HEK293 (cell line): Measurements from ENCODE around the gene CD19.

Experiments
- CTCF ChIA-PET: fragments of 350-600 bp; formaldehyde crosslinking; extraction: SDS; loops from one replicate; lab custom pipeline; 2021; ENCODE audit warnings: antibody characterized with exemption; lab: Yijun Ruan, JAX
- POLR2A ChIA-PET: fragments of 300-600 bp; formaldehyde crosslinking; extraction: SDS; loops from one replicate; lab custom pipeline; 2020; ENCODE audit warnings: antibody characterized with exemption, inconsistent platforms; lab: Yijun Ruan, JAX
- H3K27ac ChIP-seq: fragments of 200-500 bp; sonication (Bioruptor generic); 2 replicates; pipeline ENCODE4 v1.5.1; 2014; ENCODE audit warnings: low read depth, low read length, control low read depth, inconsistent platforms; ENCODE audit errors: extremely low read depth
- H3K36me3 ChIP-seq, 2 experiments: fragments of 200-500 bp in 1 of 2; sonication (Bioruptor generic) in 1 of 2; 1 replicate in 1 of 2; 2 replicates in 1 of 2; pipeline ENCODE4 v1.5.1; 2014 to 2017; ENCODE audit warnings: inconsistent platforms in 2 of 2, low read length in 2 of 2; ENCODE audit not compliant: control insufficient read depth in 2 of 2, insufficient read depth in 1 of 2
- H3K4me1 ChIP-seq: fragments of 200-500 bp; sonication (Bioruptor generic); 2 replicates; pipeline ENCODE4 v1.5.1; 2014; ENCODE audit warnings: mild to moderate bottlenecking, low read length, inconsistent platforms; ENCODE audit not compliant: control insufficient read depth, insufficient read depth
- H3K4me3 ChIP-seq: 2 replicates; pipeline ENCODE4 v1.5.1; 2011; ENCODE audit warnings: low read depth, mild to moderate bottlenecking, control low read depth, low read length, moderate library complexity
- H3K9me3 ChIP-seq: fragments of 200-500 bp; sonication (Bioruptor generic); 2 replicates; pipeline ENCODE4 v1.5.1; 2014; ENCODE audit warnings: low read depth, low read length, inconsistent platforms; ENCODE audit not compliant: control insufficient read depth, insufficient read depth
- GLI4 ChIP-seq: fragments of 450-650 bp; formaldehyde crosslinking; IDR thresholded peaks from 2 replicates; pipeline ENCODE4 v1.5.1; 2016; ENCODE audit warnings: missing biosample characterization, missing genetic modification characterization
- GLIS1 ChIP-seq: fragments of 450-650 bp; formaldehyde crosslinking; IDR thresholded peaks from 2 replicates; pipeline ENCODE4 v1.5.1; 2016; ENCODE audit warnings: missing biosample characterization, missing genetic modification characterization
- KLF9 ChIP-seq: fragments of 450-650 bp; formaldehyde crosslinking; IDR thresholded peaks from 2 replicates; pipeline ENCODE4 v1.5.1; 2016; ENCODE audit warnings: missing biosample characterization, missing genetic modification characterization, low read depth
- SP2 ChIP-seq: fragments of 450-650 bp; formaldehyde crosslinking; IDR thresholded peaks from 2 replicates; pipeline ENCODE4 v1.5.1; 2016; ENCODE audit warnings: missing biosample characterization, missing genetic modification characterization
- SP3 ChIP-seq: fragments of 450-650 bp; formaldehyde crosslinking; IDR thresholded peaks from 2 replicates; pipeline ENCODE4 v1.5.1; 2016; ENCODE audit warnings: missing biosample characterization, missing genetic modification characterization
- ZBTB8A ChIP-seq: fragments of 450-650 bp; formaldehyde crosslinking; IDR thresholded peaks from 2 replicates; pipeline ENCODE4 v1.5.1; 2016; ENCODE audit warnings: missing biosample characterization, missing genetic modification characterization
- ZFHX2 ChIP-seq: fragments of 450-650 bp; formaldehyde crosslinking; conservative IDR thresholded peaks from 2 replicates; pipeline ENCODE4 v1.5.1; 2016; ENCODE audit warnings: missing biosample characterization, missing genetic modification characterization
- ZFP41 ChIP-seq: fragments of 450-650 bp; formaldehyde crosslinking; IDR thresholded peaks from 2 replicates; pipeline ENCODE4 v1.5.1; 2016; ENCODE audit warnings: missing biosample characterization, missing genetic modification characterization, borderline replicate concordance
- ZFP69B ChIP-seq: fragments of 450-650 bp; formaldehyde crosslinking; IDR thresholded peaks from 2 replicates; pipeline ENCODE4 v1.5.1; 2016; ENCODE audit warnings: missing biosample characterization, missing genetic modification characterization
- ZNF146 ChIP-seq: fragments of 450-650 bp; formaldehyde crosslinking; IDR thresholded peaks from 2 replicates; pipeline ENCODE4 v1.5.1; 2016; ENCODE audit warnings: missing biosample characterization, missing genetic modification characterization
- ZNF248 ChIP-seq: fragments of 450-650 bp; formaldehyde crosslinking; IDR thresholded peaks from 2 replicates; pipeline ENCODE4 v1.5.1; 2017; ENCODE audit warnings: missing biosample characterization, missing genetic modification characterization
- ZNF366 ChIP-seq: fragments of 450-650 bp; formaldehyde crosslinking; conservative IDR thresholded peaks from 2 replicates; pipeline ENCODE4 v1.5.1; 2016; ENCODE audit warnings: missing biosample characterization, missing genetic modification characterization
- ZNF423 ChIP-seq: fragments of 450-650 bp; formaldehyde crosslinking; IDR thresholded peaks from 2 replicates; pipeline ENCODE4 v1.5.1; 2016; ENCODE audit warnings: missing biosample characterization, missing genetic modification characterization
- ZNF510 ChIP-seq: fragments of 450-650 bp; formaldehyde crosslinking; IDR thresholded peaks from 2 replicates; pipeline ENCODE4 v1.5.1; 2018; ENCODE audit warnings: mild to moderate bottlenecking, missing genetic modification characterization, missing biosample characterization; ENCODE audit not compliant: insufficient replicate concordance
- ZNF529 ChIP-seq: fragments of 450-650 bp; formaldehyde crosslinking; IDR thresholded peaks from 2 replicates; pipeline ENCODE4 v1.5.1; 2017; ENCODE audit warnings: missing genetic modification characterization, missing biosample characterization; ENCODE audit not compliant: insufficient replicate concordance
- ZNF561 ChIP-seq: fragments of 450-650 bp; IDR thresholded peaks from 2 replicates; pipeline ENCODE4 v1.5.1; 2018; ENCODE audit warnings: missing biosample characterization, missing genetic modification characterization, borderline replicate concordance
- ZNF626 ChIP-seq: fragments of 450-650 bp; sonication (Bioruptor Pico); formaldehyde crosslinking; IDR thresholded peaks from 2 replicates; pipeline ENCODE4 v1.5.1; 2018; ENCODE audit warnings: missing biosample characterization, missing genetic modification characterization, inconsistent platforms
- ZNF664 ChIP-seq: fragments of 450-650 bp; formaldehyde crosslinking; IDR thresholded peaks from 2 replicates; pipeline ENCODE4 v1.5.1; 2016; ENCODE audit warnings: missing biosample characterization, missing genetic modification characterization
- ZNF777 ChIP-seq: fragments of 450-650 bp; formaldehyde crosslinking; IDR thresholded peaks from 2 replicates; pipeline ENCODE4 v1.5.1; 2017; ENCODE audit warnings: missing biosample characterization, missing genetic modification characterization, borderline replicate concordance
- ZNF837 ChIP-seq: fragments of 450-650 bp; formaldehyde crosslinking; IDR thresholded peaks from 2 replicates; pipeline ENCODE4 v1.5.1; 2016; ENCODE audit warnings: missing biosample characterization, missing genetic modification characterization
- ZSCAN4 ChIP-seq: fragments of 450-650 bp; formaldehyde crosslinking; IDR thresholded peaks from 2 replicates; pipeline ENCODE4 v1.5.1; 2017; ENCODE audit warnings: missing biosample characterization, missing genetic modification characterization
- TF ChIP-seq, protein P1 (sequence below): fragments of 450-650 bp; formaldehyde crosslinking; IDR thresholded peaks from 2 replicates; pipeline ENCODE4 v1.5.1; 2016; ENCODE audit warnings: missing biosample characterization, missing genetic modification characterization
- TF ChIP-seq, protein P2 (sequence below): fragments of 450-650 bp; formaldehyde crosslinking; IDR thresholded peaks from 2 replicates; pipeline ENCODE4 v1.5.1; 2016; ENCODE audit warnings: missing biosample characterization, missing genetic modification characterization
- TF ChIP-seq, protein P3 (sequence below): fragments of 450-650 bp; formaldehyde crosslinking; IDR thresholded peaks from 2 replicates; pipeline ENCODE4 v1.5.1; 2017; ENCODE audit warnings: missing biosample characterization, missing genetic modification characterization

Gene CD19

DNA sequence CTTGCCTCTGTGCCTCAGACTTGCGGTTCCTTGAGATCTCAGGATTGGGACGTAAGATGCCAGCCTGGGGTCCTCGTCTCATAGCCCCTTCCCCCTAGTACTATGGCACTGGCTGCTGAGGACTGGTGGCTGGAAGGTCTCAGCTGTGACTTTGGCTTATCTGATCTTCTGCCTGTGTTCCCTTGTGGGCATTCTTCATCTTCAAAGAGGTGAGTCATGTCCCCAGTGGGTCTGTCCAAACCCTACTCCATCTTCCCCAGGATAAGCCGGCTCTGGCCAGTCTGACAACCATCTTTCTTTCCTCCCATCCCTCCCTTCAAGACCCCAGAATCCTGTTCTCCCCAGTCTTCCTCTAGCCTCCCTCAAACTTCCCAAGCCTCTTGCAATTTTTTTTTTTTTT, 3.6 kb downstream of the CD19 start:
- Histone ChIP-seq H3K4me3 (no peak overlapping the region), H3K27ac (no peak overlapping the region), H3K36me3 (no peaks in the 10 kb centered on the region), H3K4me1 (no peaks in the 10 kb centered on the region), H3K9me3 (no peaks in the 10 kb centered on the region)
- ChIA-PET POLR2A (no interaction called here), CTCF (no interaction called here)
- TF ChIP-seq, protein P1, sequence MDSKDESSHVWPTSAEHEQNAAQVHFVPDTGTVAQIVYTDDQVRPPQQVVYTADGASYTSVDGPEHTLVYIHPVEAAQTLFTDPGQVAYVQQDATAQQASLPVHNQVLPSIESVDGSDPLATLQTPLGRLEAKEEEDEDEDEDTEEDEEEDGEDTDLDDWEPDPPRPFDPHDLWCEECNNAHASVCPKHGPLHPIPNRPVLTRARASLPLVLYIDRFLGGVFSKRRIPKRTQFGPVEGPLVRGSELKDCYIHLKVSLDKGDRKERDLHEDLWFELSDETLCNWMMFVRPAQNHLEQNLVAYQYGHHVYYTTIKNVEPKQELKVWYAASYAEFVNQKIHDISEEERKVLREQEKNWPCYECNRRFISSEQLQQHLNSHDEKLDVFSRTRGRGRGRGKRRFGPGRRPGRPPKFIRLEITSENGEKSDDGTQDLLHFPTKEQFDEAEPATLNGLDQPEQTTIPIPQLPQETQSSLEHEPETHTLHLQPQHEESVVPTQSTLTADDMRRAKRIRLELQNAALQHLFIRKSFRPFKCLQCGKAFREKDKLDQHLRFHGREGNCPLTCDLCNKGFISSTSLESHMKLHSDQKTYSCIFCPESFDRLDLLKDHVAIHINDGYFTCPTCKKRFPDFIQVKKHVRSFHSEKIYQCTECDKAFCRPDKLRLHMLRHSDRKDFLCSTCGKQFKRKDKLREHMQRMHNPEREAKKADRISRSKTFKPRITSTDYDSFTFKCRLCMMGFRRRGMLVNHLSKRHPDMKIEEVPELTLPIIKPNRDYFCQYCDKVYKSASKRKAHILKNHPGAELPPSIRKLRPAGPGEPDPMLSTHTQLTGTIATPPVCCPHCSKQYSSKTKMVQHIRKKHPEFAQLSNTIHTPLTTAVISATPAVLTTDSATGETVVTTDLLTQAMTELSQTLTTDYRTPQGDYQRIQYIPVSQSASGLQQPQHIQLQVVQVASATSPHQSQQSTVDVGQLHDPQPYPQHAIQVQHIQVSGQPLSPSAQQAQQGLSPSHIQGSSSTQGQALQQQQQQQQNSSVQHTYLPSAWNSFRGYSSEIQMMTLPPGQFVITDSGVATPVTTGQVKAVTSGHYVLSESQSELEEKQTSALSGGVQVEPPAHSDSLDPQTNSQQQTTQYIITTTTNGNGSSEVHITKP (tag by site-specific recombination), result 0 out of 2 replicates have a peak, but pooled peaks have one; percentile 36
- TF ChIP-seq, protein P2, sequence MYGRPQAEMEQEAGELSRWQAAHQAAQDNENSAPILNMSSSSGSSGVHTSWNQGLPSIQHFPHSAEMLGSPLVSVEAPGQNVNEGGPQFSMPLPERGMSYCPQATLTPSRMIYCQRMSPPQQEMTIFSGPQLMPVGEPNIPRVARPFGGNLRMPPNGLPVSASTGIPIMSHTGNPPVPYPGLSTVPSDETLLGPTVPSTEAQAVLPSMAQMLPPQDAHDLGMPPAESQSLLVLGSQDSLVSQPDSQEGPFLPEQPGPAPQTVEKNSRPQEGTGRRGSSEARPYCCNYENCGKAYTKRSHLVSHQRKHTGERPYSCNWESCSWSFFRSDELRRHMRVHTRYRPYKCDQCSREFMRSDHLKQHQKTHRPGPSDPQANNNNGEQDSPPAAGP (tag by site-specific recombination), result no peak

- no peaks in the 10 kb centered on the region for H3K4me1 ChIP-seq
- ChIA-PET POLR2A (interaction anchor here (1.0 kb wide), 2 partner anchors 9 to 15 kb away, joined by 3 read pairs; partner anchors contain the start of gene NFATC2IP), CTCF (interaction anchor here (0.9 kb wide), 1 partner anchor 8 kb away, joined by 3 read pairs; no protein-coding TSS in a partner anchor)
- H3K27ac ChIP-seq, result no peak overlapping the region
- H3K4me3 ChIP-seq, result no peak overlapping the region
- no peaks in the 10 kb centered on the region for H3K36me3 ChIP-seq
- no peaks in the 10 kb centered on the region for H3K9me3 ChIP-seq
- TF ChIP-seq KLF9 (tag by site-specific recombination) (peak; percentile 45; the same call in 1 of the 2 replicates), SP3 (tag by site-specific recombination) (peak; percentile 72), ZNF248 (tag by site-specific recombination) (no peak), SP2 (tag by site-specific recombination) (peak; percentile 68), ZFP69B (0 out of 2 replicates have a peak, but pooled peaks have one; percentile 34)
Observed at GRCh38 chr16:28935924-28936783, 4.4 kb downstream of the CD19 start.

GRCh38 chr16:28936784-28937155, 5.0 kb downstream of the CD19 start:
- Histone ChIP-seq H3K4me1 (no peaks in the 10 kb centered on the region), H3K36me3 (no peaks in the 10 kb centered on the region), H3K9me3 (no peaks in the 10 kb centered on the region), H3K4me3 (no peak overlapping the region), H3K27ac (no peak overlapping the region)
- CTCF ChIA-PET, result interaction anchor here (0.7 to 0.9 kb wide), 3 partner anchors 8 to 41 kb away, joined by 3 to 4 read pairs (median 3); no protein-coding TSS in a partner anchor
- POLR2A ChIA-PET, result interaction anchor here (1.0 kb wide), 2 partner anchors 9 to 14 kb away, joined by 3 read pairs; partner anchors contain the start of gene NFATC2IP
- no peak for TF ChIP-seq ZFHX2 (tag by site-specific recombination)
- TF ChIP-seq ZNF366 (tag by site-specific recombination), result no peak
- TF ChIP-seq ZFP41 (tag by site-specific recombination), result no peak
- TF ChIP-seq ZNF837 (tag by site-specific recombination), result no peak
- no peak for TF ChIP-seq ZNF664 (tag by site-specific recombination)
- no peak for TF ChIP-seq ZSCAN4 (tag by site-specific recombination)
- TF ChIP-seq ZBTB8A, result no peak
- no peak for TF ChIP-seq GLIS1
- no peak for TF ChIP-seq ZNF626 (tag by site-specific recombination)
- TF ChIP-seq ZNF146, result no peak
- TF ChIP-seq ZNF777 (tag by site-specific recombination), result no peak
- TF ChIP-seq ZNF529 (tag by site-specific recombination), result no peak
- TF ChIP-seq ZNF423 (tag by site-specific recombination), result no peak
- TF ChIP-seq, protein P3, sequence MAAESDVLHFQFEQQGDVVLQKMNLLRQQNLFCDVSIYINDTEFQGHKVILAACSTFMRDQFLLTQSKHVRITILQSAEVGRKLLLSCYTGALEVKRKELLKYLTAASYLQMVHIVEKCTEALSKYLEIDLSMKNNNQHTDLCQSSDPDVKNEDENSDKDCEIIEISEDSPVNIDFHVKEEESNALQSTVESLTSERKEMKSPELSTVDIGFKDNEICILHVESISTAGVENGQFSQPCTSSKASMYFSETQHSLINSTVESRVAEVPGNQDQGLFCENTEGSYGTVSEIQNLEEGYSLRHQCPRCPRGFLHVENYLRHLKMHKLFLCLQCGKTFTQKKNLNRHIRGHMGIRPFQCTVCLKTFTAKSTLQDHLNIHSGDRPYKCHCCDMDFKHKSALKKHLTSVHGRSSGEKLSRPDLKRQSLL, result no peak
- TF ChIP-seq ZNF510, result no peak
- TF ChIP-seq ZNF561, result no peak
- no peak for TF ChIP-seq GLI4 (tag by site-specific recombination)
